Measurements from ENCODE around the gene IMPA2.
A peak's percentile ranks its signal among the peaks of the same experiment; 100 is the strongest.
"Not testable (repeated sequence)": the region's sequence is repeated elsewhere in the genome, so short reads cannot be mapped to it uniquely, and the experiment has no call there.

IMPA2 gene

DNA sequence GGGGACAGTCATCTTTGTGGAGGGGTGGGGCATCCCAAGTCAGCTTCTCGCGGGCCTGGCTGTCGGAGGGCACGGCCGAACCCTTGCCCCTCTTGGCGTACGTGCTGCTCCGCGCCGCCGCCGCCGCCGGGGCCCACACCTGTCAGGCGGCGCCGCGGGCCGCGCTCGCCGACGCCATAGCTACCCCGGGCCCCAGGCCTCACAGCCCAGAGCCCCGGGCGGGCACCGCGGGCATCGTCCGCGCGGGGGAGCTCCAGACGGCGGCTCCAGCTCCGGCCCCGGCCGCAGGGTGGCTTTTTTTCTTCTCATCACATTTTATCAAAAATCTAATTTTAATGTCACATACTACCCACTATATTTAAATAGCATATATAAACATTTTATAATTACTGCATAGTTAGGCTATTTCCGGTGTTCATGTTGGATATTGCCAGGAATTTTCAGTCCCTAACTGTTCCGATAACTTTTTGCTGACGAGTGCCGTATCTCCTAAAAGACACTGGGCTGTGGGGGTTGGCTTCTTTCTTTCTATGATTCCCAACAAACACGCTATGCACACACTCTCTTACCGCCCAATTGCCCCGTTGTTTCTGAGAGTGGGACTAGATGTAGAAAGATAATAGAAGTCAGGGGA lies 87.1 kb downstream of the IMPA2 start:
- not testable (repeated sequence) for H2BK120ac ChIP-seq (ENCODE audit: insufficient read depth, low read length, poor library complexity); H4K12ac ChIP-seq (ENCODE audit: low read depth, low read length); H3K79me1 ChIP-seq (ENCODE audit: low read length); H4K8ac ChIP-seq (ENCODE audit: low read depth, low read length); H3K27me3 ChIP-seq (ENCODE audit: insufficient read depth, low read length); H3K9ac ChIP-seq (ENCODE audit: low read length); H3K18ac ChIP-seq (ENCODE audit: low read length); H4K91ac ChIP-seq (ENCODE audit: low read depth, low read length); H2AFZ ChIP-seq (ENCODE audit: insufficient read depth, low read length, poor library complexity); H3K14ac ChIP-seq (ENCODE audit: low read length); H3K27ac ChIP-seq (ENCODE audit: low read depth, low read length); H3K4me2 ChIP-seq (ENCODE audit: low read length); H2BK12ac ChIP-seq (ENCODE audit: low read length); H3K79me2 ChIP-seq (ENCODE audit: control insufficient read depth, insufficient read depth, low read length, poor library complexity); H3K4me1 ChIP-seq (ENCODE audit: control insufficient read depth in 1 of 2, insufficient read depth in 2 of 2, low read length in 2 of 2); H3K4ac ChIP-seq (ENCODE audit: low read depth, low read length); H3K9me3 ChIP-seq (ENCODE audit: insufficient read depth, low read depth, low read length); H3K4me3 ChIP-seq (ENCODE audit: low read depth, low read length); H3K23ac ChIP-seq (ENCODE audit: low read length); H2AK5ac ChIP-seq (ENCODE audit: low read length); H3K36me3 ChIP-seq (ENCODE audit: control insufficient read depth in 1 of 2, insufficient read depth in 2 of 2, low read length in 2 of 2); H2BK5ac ChIP-seq (ENCODE audit: low read depth, low read length, poor library complexity)
- peak in 1 of 2 donors; percentile 58 for DNase-seq
- WGBS (ENCODE audit: extremely low coverage, insufficient coverage, insufficient read length), result no CpG with 5 or more reads among the region's 44 CpGs

DNA sequence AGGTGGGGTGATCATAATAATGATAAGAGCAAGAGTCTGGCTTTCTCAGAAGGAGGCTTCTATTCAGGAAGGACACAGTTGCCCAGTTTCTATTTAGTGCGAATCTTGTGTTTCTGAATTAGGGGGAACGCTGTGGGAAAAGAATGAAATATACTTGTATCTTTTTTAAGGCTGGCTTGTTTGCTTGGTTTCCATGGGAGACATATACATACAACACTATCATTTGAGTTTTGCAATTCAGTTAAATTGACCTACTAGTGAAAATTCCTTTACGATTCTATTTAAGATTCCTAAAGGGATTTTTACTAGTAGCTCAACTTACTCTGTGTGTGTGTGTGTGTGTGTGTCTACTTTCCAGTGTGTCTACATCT lies 87.6 kb downstream of the IMPA2 start:
- H3K9ac ChIP-seq (ENCODE audit: low read length), result no peak overlapping the region
- H2AFZ ChIP-seq (ENCODE audit: insufficient read depth, low read length, poor library complexity), result no peak overlapping the region
- no peak overlapping the region for H2BK12ac ChIP-seq (ENCODE audit: low read length)
- no peaks in the 10 kb centered on the region for H3K79me2 ChIP-seq (ENCODE audit: control insufficient read depth, insufficient read depth, low read length, poor library complexity)
- no peaks in the 10 kb centered on the region for H3K4me1 ChIP-seq (ENCODE audit: control insufficient read depth in 1 of 2, insufficient read depth in 2 of 2, low read length in 2 of 2)
- H3K4me2 ChIP-seq (ENCODE audit: low read length), result no peak overlapping the region
- no peak overlapping the region for H3K23ac ChIP-seq (ENCODE audit: low read length)
- no peak overlapping the region for H4K12ac ChIP-seq (ENCODE audit: low read depth, low read length)
- no CpG with 5 or more reads among the region's 3 CpGs for WGBS (ENCODE audit: extremely low coverage, insufficient coverage, insufficient read length)
- H4K8ac ChIP-seq (ENCODE audit: low read depth, low read length), result no peak overlapping the region
- no peak overlapping the region for H2AK5ac ChIP-seq (ENCODE audit: low read length)
- H3K36me3 ChIP-seq (ENCODE audit: control insufficient read depth in 1 of 2, insufficient read depth in 2 of 2, low read length in 2 of 2), result no peaks in the 10 kb centered on the region
- no peak overlapping the region for H2BK5ac ChIP-seq (ENCODE audit: low read depth, low read length, poor library complexity)
- H3K4me3 ChIP-seq (ENCODE audit: low read depth, low read length), result no peak overlapping the region
- H3K27ac ChIP-seq (ENCODE audit: low read depth, low read length), result no peak overlapping the region
- no peaks in the 10 kb centered on the region for H3K27me3 ChIP-seq (ENCODE audit: insufficient read depth, low read length)
- H3K18ac ChIP-seq (ENCODE audit: low read length), result no peak overlapping the region
- no peak overlapping the region for H3K14ac ChIP-seq (ENCODE audit: low read length)
- no peak overlapping the region for H2BK120ac ChIP-seq (ENCODE audit: insufficient read depth, low read length, poor library complexity)
- no peaks in the 10 kb centered on the region for H3K79me1 ChIP-seq (ENCODE audit: low read length)
- H3K9me3 ChIP-seq (ENCODE audit: insufficient read depth, low read depth, low read length), result peaks cover 3% of the 10 kb centered on the region
- DNase-seq, result peak in 1 of 2 donors; percentile 17
- no peak overlapping the region for H3K4ac ChIP-seq (ENCODE audit: low read depth, low read length)
- H4K91ac ChIP-seq (ENCODE audit: low read depth, low read length), result no peak overlapping the region

DNA sequence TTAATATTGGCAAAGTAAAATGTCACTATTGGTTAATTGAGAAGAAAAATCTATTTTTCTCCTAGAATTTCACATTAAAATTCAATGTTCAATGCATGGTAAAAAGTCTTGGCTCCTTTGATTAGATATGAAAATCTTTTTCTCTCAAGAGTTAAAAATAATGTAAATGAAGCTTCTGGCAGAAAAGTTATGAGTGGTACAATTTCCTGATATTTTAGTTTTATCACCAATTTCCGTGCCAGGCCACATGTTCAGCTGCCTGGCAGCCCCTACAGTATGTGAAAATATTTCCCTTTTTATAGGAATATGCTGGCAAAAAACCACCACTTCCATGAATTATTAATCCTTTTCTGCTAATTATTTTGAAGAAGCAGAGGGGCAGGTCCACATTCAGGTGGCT lies 89.8 kb downstream of the IMPA2 start:
- H4K12ac ChIP-seq (ENCODE audit: low read depth, low read length); DNase-seq; H2AK5ac ChIP-seq (ENCODE audit: low read length); H2BK5ac ChIP-seq (ENCODE audit: low read depth, low read length, poor library complexity); H3K4me3 ChIP-seq (ENCODE audit: low read depth, low read length); H3K9ac ChIP-seq (ENCODE audit: low read length); H3K9me3 ChIP-seq (ENCODE audit: insufficient read depth, low read depth, low read length); H3K14ac ChIP-seq (ENCODE audit: low read length); H3K27me3 ChIP-seq (ENCODE audit: insufficient read depth, low read length); H3K18ac ChIP-seq (ENCODE audit: low read length); H3K36me3 ChIP-seq (ENCODE audit: control insufficient read depth in 1 of 2, insufficient read depth in 2 of 2, low read length in 2 of 2); H2AFZ ChIP-seq (ENCODE audit: insufficient read depth, low read length, poor library complexity); H3K23ac ChIP-seq (ENCODE audit: low read length); H3K79me2 ChIP-seq (ENCODE audit: control insufficient read depth, insufficient read depth, low read length, poor library complexity); H3K79me1 ChIP-seq (ENCODE audit: low read length); H3K27ac ChIP-seq (ENCODE audit: low read depth, low read length); H4K8ac ChIP-seq (ENCODE audit: low read depth, low read length); H3K4ac ChIP-seq (ENCODE audit: low read depth, low read length); H3K4me2 ChIP-seq (ENCODE audit: low read length); H3K4me1 ChIP-seq (ENCODE audit: control insufficient read depth in 1 of 2, insufficient read depth in 2 of 2, low read length in 2 of 2); H2BK120ac ChIP-seq (ENCODE audit: insufficient read depth, low read length, poor library complexity); H4K91ac ChIP-seq (ENCODE audit: low read depth, low read length); H2BK12ac ChIP-seq (ENCODE audit: low read length): not testable (repeated sequence)
- WGBS (ENCODE audit: extremely low coverage, insufficient coverage, insufficient read length), result no CpG with 5 or more reads among the region's 1 CpG

DNA sequence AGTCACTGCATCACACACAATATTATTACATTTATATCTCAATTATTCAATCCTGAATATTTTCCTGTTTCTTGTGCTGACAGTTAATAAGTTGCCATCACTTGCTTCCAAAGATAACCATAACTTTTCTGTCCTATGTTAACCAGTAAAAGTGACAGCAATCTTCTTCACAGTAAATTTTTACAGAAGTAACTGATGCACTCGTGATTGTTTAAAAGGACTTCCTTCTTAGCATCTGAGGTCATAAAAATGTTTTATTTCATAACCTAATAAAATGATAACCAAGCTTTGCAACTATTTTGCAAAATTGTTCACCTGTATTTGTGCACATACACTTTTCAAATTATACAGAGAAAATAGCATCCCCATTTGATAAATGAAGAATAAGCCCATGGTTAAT lies 91.7 kb downstream of the IMPA2 start:
- Histone ChIP-seq H3K36me3 (ENCODE audit: control insufficient read depth in 1 of 2, insufficient read depth in 2 of 2, low read length in 2 of 2) (no peaks in the 10 kb centered on the region), H3K14ac (ENCODE audit: low read length) (no peak overlapping the region), H3K23ac (ENCODE audit: low read length) (no peak overlapping the region), H3K27me3 (ENCODE audit: insufficient read depth, low read length) (no peaks in the 10 kb centered on the region), H3K4me2 (ENCODE audit: low read length) (no peak overlapping the region), H2BK5ac (ENCODE audit: low read depth, low read length, poor library complexity) (no peak overlapping the region), H4K91ac (ENCODE audit: low read depth, low read length) (no peak overlapping the region), H3K9ac (ENCODE audit: low read length) (no peak overlapping the region), H2AFZ (ENCODE audit: insufficient read depth, low read length, poor library complexity) (no peak overlapping the region), H4K12ac (ENCODE audit: low read depth, low read length) (no peak overlapping the region), H2BK120ac (ENCODE audit: insufficient read depth, low read length, poor library complexity) (no peak overlapping the region), H3K27ac (ENCODE audit: low read depth, low read length) (no peak overlapping the region), H2AK5ac (ENCODE audit: low read length) (no peak overlapping the region), H3K79me2 (ENCODE audit: control insufficient read depth, insufficient read depth, low read length, poor library complexity) (no peaks in the 10 kb centered on the region), H3K18ac (ENCODE audit: low read length) (no peak overlapping the region), H2BK12ac (ENCODE audit: low read length) (no peak overlapping the region), H3K4ac (ENCODE audit: low read depth, low read length) (no peak overlapping the region), H3K4me1 (ENCODE audit: control insufficient read depth in 1 of 2, insufficient read depth in 2 of 2, low read length in 2 of 2) (no peaks in the 10 kb centered on the region), H4K8ac (ENCODE audit: low read depth, low read length) (no peak overlapping the region), H3K79me1 (ENCODE audit: low read length) (no peaks in the 10 kb centered on the region), H3K9me3 (ENCODE audit: insufficient read depth, low read depth, low read length) (peaks cover 2% of the 10 kb centered on the region), H3K4me3 (ENCODE audit: low read depth, low read length) (no peak overlapping the region)
- WGBS (ENCODE audit: extremely low coverage, insufficient coverage, insufficient read length), result no CpG with 5 or more reads among the region's 1 CpG
- no peak for DNase-seq
